SK-N-SH (cell line): ENCODE results near the gene MALRD1.

Experiments
- CHD2 ChIP-seq: fragments of 150-350 bp; IDR thresholded peaks from 2 replicates; pipeline ENCODE4 v1.6.1; 2018; ENCODE audit warnings: low read length; ENCODE audit not compliant: partially characterized antibody
- FOXJ3 ChIP-seq: sonication (generic); formaldehyde crosslinking; IDR thresholded peaks from 2 replicates; pipeline ENCODE4 v1.5.1; 2020; ENCODE audit warnings: mild to moderate bottlenecking, missing genetic modification reagents

DNA sequence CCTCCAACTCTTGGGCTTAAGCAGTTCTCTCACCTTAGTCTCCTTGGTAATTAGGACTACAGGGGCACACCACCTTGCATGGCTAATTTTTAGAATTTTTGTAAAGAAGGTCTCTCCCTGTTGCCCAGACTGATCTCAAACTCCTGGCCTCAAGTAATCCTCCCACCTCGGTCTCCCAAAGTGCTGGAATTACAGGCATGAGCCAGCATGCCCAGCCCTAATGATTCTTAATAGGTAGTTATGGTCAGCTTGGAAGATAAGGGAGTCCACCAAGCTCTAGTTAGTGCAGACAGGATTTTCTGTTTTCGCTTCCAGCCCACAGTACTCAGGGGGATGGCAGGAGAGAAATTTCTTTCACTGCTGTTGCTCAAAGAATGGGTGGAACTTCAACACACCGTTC is 639.7 kb downstream of the MALRD1 start:
- TF ChIP-seq CHD2: no peak
- TF ChIP-seq FOXJ3 (CRISPR knock-in tag): no peak
